Cerebellar cortex (tissue), 1 donor: ENCODE measurements around the gene GPS1.

Experiments used
- DNase-seq: peaks from one replicate; pipeline ENCODE4 v3.0.0-alpha.2; 2015; ENCODE audit warnings: low spot score

GPS1 gene

GRCh38 chr17:82045936-82046484 is 5.7 kb upstream of the GPS1 start:
- no peak for DNase-seq

DNA sequence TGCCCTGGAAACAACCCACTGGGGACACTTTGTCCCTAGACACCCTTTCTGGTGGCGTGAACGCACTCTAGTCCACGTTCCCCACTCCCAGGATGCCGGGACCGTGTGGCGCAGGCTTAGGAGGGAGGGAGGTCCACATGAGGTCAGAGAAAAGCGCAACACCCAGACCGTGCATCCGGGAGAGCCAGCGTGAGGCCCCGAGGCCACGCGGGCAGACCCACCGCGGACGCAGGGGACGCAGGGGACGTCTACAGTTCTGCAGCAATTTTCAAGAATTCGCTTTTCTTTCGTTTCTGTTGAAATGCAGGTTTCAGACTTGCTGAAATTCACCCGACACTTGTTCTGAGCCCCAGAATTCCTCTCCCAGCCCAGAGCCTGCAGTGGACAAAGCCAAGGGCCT is 4.8 kb upstream of the GPS1 start:
- DNase-seq = no peak

- DNase-seq = no peak
Observed at GRCh38 chr17:82047379-82047778, 4.3 kb upstream of the GPS1 start.

- DNase-seq = no peak
Observed at GRCh38 chr17:82047914-82048570, 3.7 kb upstream of the GPS1 start.

DNA sequence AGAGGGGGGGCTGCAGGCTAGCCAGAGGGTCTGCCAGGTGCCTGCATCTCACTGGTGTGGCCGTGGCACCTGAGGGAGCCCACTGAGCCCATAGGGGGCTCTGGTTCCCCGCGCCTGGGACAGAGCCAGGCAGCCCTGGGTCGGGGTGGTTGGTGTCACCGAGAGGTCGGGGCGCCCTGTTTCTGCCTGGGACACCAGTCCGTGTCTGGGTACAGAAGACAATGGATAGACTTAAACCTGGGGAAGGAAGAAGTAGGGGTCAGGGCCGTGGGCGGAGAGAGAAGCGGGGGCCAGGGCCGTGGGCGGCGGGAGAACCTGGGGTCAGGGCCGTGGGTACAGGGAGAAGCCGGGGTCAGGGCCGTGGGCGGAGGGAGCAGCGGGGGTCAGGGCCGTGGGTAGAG is 3.1 kb upstream of the GPS1 start:
- no peak for DNase-seq

- no peak for DNase-seq
Observed at GRCh38 chr17:82049106-82049505, 2.6 kb upstream of the GPS1 start.

DNA sequence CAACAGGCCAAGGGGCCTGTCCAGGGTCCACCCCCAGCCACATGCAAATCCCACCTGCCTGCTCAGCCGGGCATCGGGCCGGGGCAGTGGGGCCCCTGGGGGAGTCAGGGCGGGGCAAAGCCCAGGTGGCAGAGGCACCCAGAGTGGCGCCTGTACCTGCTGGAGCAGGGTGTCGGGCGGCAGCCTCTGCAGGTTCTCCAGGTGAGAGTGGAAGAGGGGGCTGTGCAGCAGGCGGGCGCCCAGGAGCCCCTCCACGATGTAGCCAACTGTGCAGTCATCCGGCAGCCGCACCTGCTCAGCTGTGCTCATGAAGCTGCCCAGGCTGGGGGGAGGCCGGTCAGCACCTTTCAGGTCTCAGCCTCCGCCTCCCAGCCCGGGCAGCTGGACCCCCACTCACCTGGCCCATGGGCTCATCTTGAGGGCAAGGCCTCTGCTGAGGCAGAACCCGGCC is 2.2 kb upstream of the GPS1 start:
- no peak for DNase-seq

DNA sequence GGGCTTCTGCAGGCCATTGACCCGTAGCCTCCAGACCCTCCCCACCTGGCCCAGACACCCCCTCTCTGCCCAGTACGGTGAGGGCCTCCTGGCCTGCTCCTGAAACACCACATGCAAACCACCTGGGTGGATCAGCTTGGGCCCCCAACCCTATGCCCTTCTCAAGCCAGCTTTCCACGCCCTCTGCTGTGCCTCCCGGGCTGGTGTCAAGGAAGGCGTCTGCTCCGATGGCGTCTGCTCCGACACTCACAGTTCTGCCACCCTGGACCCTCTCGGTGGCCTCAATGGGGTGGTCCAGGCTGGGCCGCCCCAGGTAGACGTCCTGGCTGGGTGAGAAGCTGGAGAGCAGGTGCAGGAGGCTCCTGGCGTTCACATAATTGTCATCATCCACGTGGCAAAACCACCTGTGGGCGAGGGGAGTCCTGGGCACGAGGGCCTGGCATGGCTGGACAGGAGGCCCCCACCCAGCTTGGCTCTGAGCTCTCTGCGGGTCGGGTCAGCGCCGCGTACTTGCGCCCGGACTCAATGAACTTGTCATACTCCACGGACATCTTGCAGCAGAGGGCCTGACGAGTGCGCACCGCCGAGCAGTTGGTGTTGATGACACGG is 1.4 kb upstream of the GPS1 start:
- no peak for DNase-seq

DNA sequence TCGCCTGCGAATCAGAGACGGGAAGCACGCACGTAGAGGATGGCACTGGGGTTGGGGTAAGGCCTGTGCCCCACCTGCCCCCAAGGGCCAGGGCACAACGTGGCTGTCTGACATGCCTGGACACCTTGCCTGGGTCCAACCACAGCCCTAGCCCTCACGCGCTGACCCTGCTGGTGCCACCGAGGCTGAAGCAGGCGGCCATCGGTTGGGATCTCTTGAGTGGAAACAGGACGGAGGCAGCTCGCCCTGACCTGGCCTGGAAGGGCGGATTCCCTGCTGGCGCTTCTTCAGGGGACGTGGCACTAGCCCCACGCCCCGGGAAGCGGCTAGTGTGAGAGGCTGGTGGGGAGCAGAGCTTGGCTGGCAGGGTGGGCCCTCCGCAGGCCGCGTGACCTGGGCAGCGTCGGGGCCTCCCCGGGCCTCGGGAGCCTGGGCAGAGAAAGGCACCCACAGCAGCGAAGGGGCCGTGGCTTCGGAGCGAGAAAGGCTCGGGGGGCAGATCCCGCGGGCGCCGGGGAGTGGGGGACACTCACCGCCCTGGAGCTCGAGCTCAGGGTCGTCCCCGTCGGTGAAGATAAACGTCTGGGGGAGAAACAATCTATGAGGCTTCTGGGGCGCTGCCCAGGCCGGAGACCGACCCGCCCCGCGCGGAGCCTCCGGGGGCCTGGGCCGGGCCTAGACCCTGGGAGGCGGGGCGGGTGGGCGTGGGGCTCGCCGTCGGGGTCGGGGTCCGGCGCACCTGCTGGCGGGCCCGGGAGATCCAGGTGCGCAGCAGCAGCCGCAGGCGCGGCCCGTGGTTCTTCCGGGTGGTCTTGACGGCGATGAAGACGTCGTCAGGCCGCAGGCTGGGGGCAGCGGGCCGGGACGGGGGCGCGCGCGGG is 697 bp upstream of the GPS1 start:
- DNase-seq = no peak

GRCh38 chr17:82052638-82053059 is 951 bp downstream of the GPS1 start:
- DNase-seq = no peak

GRCh38 chr17:82053130-82053529 is 1.4 kb downstream of the GPS1 start:
- no peak for DNase-seq

GRCh38 chr17:82053556-82054263 is 2.0 kb downstream of the GPS1 start:
- DNase-seq = no peak

GRCh38 chr17:82054351-82055022 is 2.8 kb downstream of the GPS1 start:
- DNase-seq = no peak

DNA sequence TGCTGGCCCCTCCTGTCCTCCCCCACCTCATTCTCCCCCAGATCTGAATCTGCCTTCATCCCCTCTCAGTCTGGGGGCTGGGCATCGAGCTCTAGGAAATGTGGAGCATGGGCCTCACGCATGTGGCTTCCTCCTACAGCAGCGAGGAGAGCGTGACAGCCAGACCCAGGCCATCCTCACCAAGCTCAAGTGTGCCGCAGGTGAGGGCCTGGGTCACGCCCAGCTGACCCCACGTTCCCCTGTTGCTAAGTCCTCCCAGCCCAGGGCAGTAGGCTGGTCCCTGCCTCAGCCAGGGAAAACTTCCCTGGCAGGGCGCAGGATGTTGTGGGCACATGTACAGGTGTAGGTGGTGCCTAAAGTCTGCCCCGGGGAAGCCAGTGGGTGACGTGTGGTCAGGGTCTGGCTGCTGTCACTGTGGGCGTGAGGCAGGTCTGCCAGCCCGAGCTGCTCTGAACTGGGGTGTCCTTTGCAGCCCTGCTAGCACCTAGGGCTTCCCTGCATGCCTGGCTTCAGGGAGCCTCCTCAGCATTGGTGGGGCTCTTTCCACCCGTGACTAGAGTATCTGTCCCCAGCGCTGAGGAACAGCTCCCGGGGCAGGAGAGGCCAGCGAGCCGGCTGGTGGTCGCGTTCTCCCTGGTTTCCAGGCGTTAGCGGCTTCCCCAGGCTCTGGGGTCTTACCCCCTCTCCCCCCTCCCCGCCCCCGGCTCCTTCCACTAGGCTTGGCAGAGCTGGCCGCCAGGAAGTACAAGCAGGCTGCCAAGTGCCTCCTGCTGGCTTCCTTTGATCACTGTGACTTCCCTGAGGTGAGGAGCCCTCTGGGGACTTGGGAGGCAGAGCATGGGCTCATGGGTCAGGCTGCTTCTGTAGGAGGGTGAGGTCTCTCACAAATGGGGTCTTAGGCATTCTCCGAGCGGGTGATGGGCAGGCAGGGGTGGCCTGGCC is 3.6 kb downstream of the GPS1 start:
- DNase-seq = no peak

GRCh38 chr17:82055965-82056728 is 4.4 kb downstream of the GPS1 start:
- no peak for DNase-seq

- DNase-seq = no peak
Observed at GRCh38 chr17:82056729-82057621, 5.3 kb downstream of the GPS1 start.

GRCh38 chr17:82058230-82058854 is 6.6 kb downstream of the GPS1 start:
- DNase-seq = no peak

- no peak for DNase-seq
Observed at GRCh38 chr17:82058855-82059249, 7.2 kb downstream of the GPS1 start.
